ENCODE results near the gene POU2F1. TPM values are rescaled to one million over a fixed set of nuclear protein-coding genes. Genes with fewer than 3 reads are reported as not detected.

POU2F1 gene
- polyA plus RNA-seq, 1 donor from 2014 or later, result 10.9 TPM

- Histone ChIP-seq H3K36me3 (ENCODE audit: insufficient read depth, low read length) (no peaks in the 10 kb centered on the region), H3K9me2 (ENCODE audit: insufficient read depth, low read length) (no peaks in the 10 kb centered on the region), H3K27me3 (ENCODE audit: insufficient read depth, low read depth, low read length) (no peaks in the 10 kb centered on the region), H2AFZ (ENCODE audit: low read depth, low read length) (no peak overlapping the region), H3K9ac (ENCODE audit: low read length) (no peak overlapping the region), H3K4me3 (ENCODE audit: low read length) (no peak overlapping the region), H4K20me1 (ENCODE audit: insufficient read depth) (no peaks in the 10 kb centered on the region), H3F3A (ENCODE audit: insufficient read depth, low read length, poor library complexity, severe bottlenecking) (no peaks in the 10 kb centered on the region), H3K4me2 (ENCODE audit: low read length) (no peak overlapping the region), H3K9me3 (ENCODE audit: low read length) (no peaks in the 10 kb centered on the region), H3K27ac (ENCODE audit: low read length) (no peak overlapping the region), H3K79me2 (replicated peaks; ENCODE audit: insufficient read depth, low read length) (peaks cover 24% of the 10 kb centered on the region)
- TF ChIP-seq, protein P1, sequence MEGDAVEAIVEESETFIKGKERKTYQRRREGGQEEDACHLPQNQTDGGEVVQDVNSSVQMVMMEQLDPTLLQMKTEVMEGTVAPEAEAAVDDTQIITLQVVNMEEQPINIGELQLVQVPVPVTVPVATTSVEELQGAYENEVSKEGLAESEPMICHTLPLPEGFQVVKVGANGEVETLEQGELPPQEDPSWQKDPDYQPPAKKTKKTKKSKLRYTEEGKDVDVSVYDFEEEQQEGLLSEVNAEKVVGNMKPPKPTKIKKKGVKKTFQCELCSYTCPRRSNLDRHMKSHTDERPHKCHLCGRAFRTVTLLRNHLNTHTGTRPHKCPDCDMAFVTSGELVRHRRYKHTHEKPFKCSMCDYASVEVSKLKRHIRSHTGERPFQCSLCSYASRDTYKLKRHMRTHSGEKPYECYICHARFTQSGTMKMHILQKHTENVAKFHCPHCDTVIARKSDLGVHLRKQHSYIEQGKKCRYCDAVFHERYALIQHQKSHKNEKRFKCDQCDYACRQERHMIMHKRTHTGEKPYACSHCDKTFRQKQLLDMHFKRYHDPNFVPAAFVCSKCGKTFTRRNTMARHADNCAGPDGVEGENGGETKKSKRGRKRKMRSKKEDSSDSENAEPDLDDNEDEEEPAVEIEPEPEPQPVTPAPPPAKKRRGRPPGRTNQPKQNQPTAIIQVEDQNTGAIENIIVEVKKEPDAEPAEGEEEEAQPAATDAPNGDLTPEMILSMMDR (IDR thresholded peaks at IDR 0.05; ENCODE audit: poor library complexity, severe bottlenecking), result no peak
- TF ChIP-seq EZH2 (IDR thresholded peaks at IDR 0.05; ENCODE audit: borderline replicate concordance, insufficient read depth, low read length, poor library complexity, severe bottlenecking) (no peak), RAD21 (conservative IDR thresholded peaks at IDR 0.05) (no peak)
Measured at GRCh38 chr1:167268347-167268787, 47.7 kb downstream of the POU2F1 start.

- peaks cover 38% of the 10 kb centered on the region for H3K79me2 ChIP-seq (replicated peaks; ENCODE audit: insufficient read depth, low read length)
- no peaks in the 10 kb centered on the region for H3K36me3 ChIP-seq (ENCODE audit: insufficient read depth, low read length)
- H3F3A ChIP-seq (ENCODE audit: insufficient read depth, low read length, poor library complexity, severe bottlenecking), result no peaks in the 10 kb centered on the region
- H3K4me2 ChIP-seq (ENCODE audit: low read length), result no peak overlapping the region
- H3K9me3 ChIP-seq (ENCODE audit: low read length), result no peaks in the 10 kb centered on the region
- H3K27ac ChIP-seq (ENCODE audit: low read length), result no peak overlapping the region
- H4K20me1 ChIP-seq (ENCODE audit: insufficient read depth), result no peaks in the 10 kb centered on the region
- no peaks in the 10 kb centered on the region for H3K27me3 ChIP-seq (ENCODE audit: insufficient read depth, low read depth, low read length)
- H3K4me3 ChIP-seq (ENCODE audit: low read length), result no peak overlapping the region
- no peaks in the 10 kb centered on the region for H3K9me2 ChIP-seq (ENCODE audit: insufficient read depth, low read length)
- no peak for TF ChIP-seq TAF1 (IDR thresholded peaks at IDR 0.05; ENCODE audit: low read depth)
- TF ChIP-seq RAD21 (conservative IDR thresholded peaks at IDR 0.05), result no peak
- TF ChIP-seq MXI1 (conservative IDR thresholded peaks at IDR 0.05; ENCODE audit: poor library complexity, severe bottlenecking), result no peak
- TF ChIP-seq EP300 (conservative IDR thresholded peaks at IDR 0.05; ENCODE audit: poor library complexity, severe bottlenecking), result no peak
- TF ChIP-seq POLR2AphosphoS5 (IDR thresholded peaks at IDR 0.05), result no peak
- TF ChIP-seq, protein P1 (IDR thresholded peaks at IDR 0.05; ENCODE audit: poor library complexity, severe bottlenecking), result no peak
- no peak for TF ChIP-seq REST (IDR thresholded peaks at IDR 0.05; ENCODE audit: borderline replicate concordance)
- no peak for TF ChIP-seq EZH2 (IDR thresholded peaks at IDR 0.05; ENCODE audit: borderline replicate concordance, insufficient read depth, low read length, poor library complexity, severe bottlenecking)
- no peak for TF ChIP-seq SMC3 (conservative IDR thresholded peaks at IDR 0.05; ENCODE audit: poor library complexity)
- H3K9ac ChIP-seq (ENCODE audit: low read length), result no peak overlapping the region
- no peak overlapping the region for H2AFZ ChIP-seq (ENCODE audit: low read depth, low read length)
Measured at GRCh38 chr1:167270349-167271092, 49.8 kb downstream of the POU2F1 start.
